Middle frontal gyrus (tissue), 1 donor: ENCODE data around the gene LRRC36.

Experiments used
- DNase-seq: peaks from one replicate; pipeline ENCODE4 v3.0.0-alpha.2; 2015; ENCODE audit warnings: low spot score; ENCODE audit errors: extremely low spot score

Gene LRRC36

DNA sequence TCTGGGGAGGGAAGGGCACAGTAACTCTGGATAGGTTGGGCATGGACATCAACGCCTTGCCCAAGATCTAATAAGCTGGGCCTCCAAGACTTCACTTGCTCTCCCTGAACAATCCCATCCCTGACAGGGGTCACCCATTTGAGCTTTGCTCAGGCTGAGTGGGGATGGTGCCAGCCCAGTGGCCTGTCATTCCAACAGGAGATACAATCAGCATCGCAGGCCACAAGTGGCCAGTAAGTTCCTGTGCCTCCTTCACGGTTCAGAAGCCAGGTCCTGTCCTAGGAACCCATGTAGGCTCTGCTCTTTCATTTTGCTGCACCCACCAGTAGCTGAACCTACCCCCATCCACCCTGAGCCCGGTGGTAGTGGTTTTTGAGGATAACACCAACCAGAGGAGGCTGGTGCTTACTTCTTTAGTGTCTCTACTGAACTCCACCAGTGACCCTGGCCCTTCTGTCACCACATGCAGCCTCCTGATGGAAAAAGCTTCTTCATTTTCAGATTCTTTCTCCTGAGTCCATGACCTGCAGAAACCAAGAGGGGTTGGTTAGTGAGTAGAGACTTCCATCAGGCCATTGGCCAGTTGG, 32.4 kb upstream of the LRRC36 start:
- DNase-seq, result no peak

DNA sequence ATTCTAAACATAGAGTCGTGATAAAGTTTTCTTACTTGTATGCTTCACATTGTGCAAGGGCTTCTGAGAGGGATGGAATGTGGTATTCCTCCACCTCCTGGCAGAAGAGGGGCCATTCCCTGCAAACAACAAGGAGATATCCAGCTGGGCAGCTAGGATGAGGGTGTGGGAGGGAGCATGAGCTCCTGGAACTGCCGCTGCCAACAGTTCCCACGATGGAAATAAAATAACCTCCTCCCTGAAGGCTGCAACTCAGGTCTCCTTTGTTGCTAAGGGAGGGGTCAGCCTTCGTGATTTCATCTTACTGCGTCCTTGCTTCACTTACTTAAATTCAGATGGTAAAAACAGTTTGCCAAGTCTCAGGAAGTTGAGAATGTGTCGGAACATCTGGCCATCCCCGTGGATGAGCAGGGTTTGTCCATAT, 31.7 kb upstream of the LRRC36 start:
- DNase-seq, result no peak

DNA sequence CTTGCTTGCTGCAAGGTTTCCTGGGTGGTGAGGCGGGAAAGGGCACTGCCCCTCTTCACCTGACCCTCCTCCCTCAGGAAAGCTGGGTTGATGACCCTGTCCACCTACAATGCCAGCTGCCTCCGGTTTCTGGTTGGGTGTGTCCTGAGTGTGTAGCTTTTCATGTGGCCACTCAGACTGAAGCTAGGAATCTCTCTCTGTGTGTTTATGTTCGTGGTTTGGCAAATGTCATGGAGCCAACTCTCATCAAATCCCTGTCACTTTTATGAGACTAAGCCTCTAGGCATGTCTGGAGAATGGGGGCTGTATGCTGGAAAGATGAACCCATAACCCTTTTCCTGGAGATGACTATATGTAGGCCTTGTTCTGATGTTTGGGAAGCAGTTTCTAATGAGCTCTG, 30.2 kb upstream of the LRRC36 start:
- DNase-seq, result no peak

DNA sequence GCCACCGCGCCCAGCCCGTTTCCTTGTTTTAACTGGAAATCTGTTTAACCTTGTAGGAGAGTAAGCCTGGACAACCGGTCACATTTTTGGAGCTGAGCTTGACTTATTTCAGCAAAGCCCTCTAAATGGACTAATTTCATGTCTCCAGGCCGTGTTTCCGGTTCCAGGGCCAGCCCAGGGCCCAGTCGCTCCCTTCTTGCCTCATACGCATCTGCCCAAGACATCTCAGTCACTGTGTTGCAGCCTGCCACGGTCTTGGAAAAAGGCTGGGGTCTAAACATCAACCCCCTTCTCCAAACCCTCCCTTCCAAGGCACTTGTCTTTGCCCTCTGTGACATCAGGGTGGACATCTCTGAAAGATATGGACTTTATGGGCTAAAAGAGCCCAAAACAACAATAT, 28.3 kb upstream of the LRRC36 start:
- DNase-seq, result no peak

DNA sequence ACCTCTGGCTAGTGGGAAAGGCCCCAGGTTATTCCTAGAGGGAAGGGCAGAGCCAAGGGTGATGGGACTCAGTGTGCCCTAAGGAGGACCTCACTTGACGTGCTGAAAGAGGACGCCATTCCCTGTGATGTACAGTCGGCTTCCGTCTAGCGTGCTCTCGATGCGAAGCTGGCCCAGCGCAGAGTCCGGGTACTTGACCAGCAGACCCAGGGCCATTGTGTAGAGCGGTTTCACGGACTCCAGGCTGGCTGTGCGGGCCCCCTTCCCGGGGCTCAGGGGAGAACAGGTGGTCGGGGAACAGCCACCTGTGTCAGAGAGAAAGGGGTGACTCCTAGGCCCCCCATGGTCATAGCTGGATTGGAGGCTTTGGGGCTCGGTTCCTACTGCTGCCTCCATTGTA, 27.3 kb upstream of the LRRC36 start:
- no peak for DNase-seq

DNA sequence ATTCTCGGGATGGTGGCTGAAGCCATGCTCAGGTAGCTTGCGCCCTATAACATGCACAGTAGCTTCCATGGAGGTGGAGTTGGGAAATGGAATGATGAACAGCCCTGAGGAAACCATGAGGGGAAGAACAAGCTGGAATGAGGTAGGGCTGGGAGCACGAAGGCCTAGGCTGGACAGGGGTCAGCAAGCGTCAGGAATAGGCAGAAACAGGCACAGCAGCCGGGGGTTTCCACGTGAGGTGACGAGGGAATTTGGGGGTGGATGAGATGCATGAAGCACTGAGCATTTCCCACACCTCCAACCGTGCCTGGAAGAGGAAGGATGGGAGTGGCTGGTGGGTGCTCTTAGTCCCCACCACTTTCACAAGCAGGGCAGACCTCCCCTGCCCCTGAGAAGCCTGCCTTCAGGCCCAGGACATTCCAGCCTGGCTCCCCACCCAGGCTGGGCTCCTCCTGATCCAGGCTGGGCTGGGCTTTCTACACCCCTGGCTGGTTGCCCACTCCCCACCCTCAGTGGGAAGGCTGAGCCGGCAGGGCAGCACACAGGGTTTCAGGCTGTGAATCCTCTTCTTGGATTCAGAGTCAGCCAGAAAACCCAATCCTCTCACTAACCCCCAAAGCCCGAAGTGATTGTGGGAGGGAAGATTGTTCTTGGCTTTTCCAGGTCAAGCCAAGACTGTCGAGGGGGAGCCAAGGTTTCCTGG, 25.4 kb upstream of the LRRC36 start:
- DNase-seq, result no peak

DNA sequence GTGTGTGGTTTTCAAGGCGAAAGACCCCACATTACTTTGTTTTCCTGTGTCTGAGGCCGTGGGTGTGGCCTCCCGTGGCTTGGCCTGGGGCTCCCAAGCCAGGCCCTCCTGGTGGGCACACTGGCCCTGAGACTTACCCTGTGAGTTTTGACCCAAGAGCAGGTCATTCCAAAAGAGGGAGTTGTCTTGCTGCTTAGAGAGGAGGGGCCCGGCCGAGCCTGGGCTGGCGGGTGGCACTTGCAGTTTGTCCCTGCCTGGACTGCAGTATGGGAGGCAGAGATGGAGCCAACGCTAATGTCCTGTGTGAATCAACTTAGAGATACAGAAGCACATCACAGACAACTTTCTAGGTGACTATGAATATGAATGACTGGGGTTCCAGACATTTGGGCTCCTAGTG, 24.5 kb upstream of the LRRC36 start:
- DNase-seq, result no peak

DNA sequence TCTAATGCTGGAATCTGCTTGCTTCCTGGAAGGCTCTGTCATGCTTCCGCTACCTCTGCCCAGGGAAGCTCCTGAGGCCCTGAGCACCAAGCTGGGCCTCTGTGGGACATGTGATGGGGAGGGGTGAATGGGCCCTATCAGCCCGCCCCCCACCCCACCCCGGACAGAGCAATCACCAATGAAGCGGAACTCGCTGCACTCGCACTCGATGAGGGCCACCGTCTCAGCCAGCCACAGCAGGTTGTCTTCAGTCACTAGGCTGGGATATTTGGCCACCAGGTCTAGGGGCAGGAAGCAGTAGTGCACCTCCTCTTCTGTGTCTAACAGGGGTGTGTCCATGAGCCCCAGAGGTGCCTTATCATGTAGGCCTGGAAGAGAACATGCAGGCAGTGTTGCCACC, 23.6 kb upstream of the LRRC36 start:
- no peak for DNase-seq

DNA sequence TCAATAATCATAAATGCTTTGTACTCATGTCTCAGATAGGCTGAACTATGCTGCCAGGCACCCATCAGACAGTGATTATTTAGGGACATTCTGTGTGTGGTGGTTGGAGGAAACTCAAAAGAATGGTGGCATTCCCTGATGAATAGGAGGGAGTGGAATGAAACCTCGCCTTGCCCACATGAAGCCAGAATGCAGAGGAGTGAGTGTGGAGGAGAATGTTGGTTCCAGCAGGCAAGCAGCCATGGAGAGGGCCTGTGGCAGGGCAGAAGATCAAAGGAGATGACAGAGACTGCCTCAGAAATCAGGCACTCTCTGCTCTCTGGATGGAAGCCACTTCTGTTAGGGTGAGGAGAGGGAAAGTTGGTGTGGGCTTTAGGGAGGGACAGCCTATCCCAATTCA, 22.6 kb upstream of the LRRC36 start:
- DNase-seq, result no peak

DNA sequence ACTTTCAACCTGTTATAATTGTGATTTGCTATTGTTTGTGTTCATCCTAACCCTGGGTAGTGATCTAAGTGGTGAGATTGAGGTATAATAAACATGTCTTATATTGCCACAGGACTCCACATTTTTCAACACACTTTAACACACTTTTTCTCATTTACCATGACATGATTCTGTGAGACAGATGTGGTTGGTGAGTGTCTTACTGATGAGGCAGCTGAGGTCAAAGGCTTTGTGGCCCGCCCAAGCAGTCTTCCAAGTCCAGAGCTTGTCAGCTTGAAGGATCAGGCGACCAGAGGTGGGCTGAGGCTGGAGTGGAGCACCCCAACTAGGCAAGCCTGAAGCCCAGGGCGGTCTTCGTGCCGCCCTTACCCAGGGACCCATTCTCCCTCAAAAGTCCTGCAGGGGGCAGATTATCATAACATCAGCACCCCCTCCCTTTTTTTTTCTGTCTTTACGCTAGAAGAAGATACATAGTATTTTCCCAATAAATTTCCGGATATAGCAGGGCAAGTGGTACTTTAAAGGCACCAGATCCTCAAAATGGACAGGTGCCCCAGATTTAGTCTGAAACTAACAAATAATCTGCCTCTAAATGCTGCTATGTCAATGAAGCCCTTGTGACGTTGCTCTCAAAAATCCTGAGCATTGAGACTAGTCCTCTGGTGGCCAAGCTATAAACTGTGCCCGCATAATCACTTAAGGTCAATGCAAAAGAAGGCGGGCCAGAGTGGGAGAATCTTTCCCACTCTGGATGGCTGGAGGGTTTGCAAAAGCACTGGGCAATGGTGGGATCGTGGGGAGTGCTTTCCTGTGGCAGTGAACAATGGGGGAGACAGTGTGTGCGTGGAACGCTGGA, 21.2 kb upstream of the LRRC36 start:
- no peak for DNase-seq

DNA sequence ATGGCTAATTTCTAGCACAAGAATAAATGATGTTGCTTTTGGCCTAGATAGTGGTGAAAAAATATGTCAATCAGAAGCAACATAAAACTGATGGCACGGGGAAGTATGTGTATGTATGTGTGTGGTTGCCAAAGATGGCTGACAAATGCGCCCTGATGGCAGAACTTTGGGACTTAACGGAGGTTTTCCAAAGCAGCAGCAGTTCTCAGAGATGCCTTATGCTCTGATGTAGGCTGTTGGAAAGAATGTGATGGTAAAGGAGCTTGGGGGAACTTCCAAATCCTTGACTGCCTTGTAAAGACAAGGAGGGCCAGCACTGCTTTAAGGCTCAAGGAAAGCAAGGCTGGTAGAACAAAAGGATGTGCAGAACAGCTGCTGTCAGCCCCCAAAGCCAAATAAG, 16.1 kb upstream of the LRRC36 start:
- no peak for DNase-seq

DNA sequence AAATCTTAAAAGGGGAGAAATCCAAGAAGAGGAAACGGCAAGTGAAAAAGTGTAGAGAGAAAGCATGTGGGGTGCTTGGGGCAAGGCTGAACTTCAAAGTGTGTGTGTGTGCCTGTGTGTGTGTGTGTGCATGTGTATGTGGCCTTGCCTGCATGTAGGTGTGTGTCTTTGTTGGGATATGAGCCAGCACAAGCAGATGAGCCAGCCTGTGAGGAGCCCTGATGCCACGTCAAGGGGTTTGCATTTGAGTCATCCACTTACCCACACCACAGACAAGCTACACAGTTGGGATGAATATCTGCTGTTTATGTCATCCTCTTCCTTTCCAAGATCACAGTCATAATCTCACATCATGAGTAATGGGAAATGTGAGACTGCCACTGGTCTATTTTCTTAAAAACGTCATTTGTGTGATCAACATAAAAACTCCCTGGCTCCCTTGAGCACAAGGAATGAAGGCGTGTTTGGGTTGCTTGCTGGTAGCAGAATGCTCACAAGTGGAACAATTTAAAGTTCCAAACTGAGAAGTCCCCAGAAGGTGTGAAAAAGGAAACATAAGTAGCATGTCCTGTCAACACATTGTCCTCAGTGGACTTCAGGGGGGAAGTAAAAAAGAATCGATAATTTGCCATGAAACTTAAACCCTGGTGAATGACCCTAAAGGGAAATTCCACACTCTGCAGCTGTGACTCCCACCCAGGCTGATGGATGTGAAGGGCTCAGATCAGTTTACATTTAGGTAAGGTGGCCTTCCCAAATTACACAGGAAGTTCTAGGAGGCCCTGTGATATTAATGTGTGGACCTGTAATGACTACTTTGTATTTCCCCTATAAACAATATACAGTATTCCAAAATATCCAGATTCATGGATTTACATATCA, 14.8 kb upstream of the LRRC36 start:
- peak; percentile 18 for DNase-seq

DNA sequence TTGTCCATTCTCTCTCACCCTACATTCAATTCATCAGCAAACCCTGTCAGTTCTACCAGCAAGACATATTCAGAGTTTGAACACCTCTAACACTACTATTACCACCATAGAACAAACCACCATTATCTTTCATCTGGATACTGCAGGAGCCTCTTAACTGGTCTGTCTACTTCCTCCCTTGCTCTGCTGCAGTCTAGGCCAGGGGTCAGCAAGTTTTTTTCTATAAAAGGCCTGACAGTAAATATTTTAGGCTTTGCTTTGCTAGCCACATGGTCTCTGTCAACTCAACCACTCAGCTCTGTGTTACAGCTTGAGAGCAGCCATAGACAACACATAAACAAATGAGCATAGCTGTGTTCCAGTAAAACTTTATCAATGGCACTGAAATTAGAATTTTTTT, 13.9 kb upstream of the LRRC36 start:
- no peak for DNase-seq

DNA sequence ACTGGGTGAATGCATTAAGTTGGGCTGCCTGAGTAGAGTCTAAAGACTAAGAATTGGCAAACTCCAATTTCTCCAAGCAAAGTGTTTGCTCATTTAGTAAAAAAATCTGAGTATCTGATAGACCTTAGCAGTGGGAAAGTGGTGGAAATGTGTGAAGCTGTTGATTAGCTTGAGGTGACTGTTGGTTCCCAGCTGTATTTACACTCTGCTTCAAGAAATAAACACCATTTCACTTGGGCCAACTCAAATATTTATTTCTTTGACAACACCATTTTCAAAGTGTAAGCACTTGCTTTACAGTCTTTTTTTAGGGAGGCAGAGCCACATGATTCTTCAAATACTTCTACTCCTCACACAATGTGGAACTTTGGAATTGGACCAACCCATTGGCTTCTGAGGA, 8.8 kb upstream of the LRRC36 start:
- DNase-seq, result no peak

DNA sequence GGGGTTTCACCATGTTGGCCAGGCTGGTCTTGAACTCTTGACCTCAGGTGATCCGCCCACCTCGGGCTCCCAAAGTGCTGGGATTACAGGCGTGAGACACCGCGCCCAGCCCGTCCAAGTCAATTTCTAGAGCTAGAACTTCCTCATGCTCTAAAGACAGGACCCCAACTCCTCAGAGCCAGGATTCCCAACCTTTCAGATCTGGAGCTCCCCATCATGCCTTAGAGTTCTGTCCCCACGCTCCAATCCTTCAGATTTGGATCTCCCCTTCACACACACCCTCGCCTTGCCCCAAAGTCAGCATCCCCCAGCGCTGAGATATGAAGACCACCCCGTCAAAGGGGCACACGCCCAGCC, 522 bp upstream of the LRRC36 start:
- no peak for DNase-seq

DNA sequence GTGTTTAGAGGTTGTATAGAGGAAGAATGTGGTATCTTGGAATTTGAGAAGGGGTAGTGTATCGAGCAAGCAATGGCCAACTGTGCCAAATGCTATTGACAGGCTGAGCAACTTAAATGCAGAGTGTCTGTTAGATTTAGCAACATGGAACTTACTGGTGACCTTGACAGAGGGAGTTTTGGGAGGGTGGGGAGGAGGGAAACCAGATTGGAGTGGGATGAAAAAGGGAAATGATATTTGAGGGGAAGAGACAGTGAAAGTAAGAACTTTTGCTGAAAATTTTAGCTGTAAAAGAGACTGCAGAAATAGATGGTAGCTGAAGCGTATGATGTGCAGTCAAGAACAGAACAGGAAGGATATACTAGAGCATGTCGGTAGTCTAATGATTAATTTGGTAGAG, 1.1 kb downstream of the LRRC36 start:
- DNase-seq, result no peak

DNA sequence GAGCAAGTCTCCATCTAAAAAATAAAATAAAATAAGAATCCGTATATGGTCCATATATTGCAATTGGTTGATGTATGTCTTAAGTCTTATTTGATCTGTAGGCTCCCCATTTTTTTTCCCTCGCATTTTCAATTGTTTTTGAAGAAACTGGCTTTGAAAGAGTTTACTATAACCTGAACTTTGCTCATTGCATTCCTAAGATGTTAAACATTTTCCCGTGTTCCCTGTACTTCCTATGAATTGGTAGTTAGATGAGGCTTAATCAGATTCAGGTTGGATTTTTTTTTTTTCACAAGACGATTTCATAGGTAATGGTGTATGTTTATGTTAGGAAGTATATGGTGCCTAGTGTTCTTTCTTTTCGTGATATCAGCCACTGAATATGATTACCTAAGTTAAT, 3.3 kb downstream of the LRRC36 start:
- DNase-seq, result no peak

DNA sequence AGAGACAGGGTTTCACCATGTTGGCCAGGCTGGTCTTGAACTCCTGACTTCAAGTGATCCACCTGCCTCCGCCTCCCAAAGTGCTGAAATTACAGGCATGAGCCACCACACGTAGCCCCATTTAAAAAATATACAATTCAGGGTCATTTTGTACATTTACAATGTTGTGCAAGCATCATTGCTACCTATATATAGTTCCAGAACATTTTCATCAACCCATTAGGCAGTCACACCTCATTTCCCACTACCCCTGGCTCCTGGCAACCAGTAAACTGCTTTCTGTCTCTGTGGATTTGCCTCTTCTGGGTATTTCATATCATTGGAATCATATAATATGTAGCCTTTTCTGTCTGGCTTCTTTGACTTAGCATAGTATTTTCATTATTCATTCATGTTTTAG, 6.7 kb downstream of the LRRC36 start:
- DNase-seq, result no peak

DNA sequence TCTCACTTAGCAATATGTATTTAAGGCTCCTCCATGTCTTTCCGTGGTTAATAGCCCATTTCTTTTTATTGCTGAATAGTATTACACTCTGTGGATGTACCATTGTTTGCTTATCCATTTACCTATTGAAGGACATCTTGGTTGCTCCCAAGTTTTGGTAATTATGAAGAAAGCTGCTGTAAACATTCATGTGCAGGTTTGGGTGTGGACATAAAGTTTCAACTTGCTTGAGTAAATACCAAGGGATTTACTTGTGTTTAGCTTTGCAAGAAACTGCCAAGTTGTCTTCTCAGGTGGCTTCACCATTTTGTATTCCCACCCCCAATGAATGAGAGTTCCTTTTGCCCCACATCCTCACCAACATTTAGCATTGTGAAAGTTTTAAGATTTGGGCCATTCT, 9.5 kb downstream of the LRRC36 start:
- DNase-seq, result no peak

DNA sequence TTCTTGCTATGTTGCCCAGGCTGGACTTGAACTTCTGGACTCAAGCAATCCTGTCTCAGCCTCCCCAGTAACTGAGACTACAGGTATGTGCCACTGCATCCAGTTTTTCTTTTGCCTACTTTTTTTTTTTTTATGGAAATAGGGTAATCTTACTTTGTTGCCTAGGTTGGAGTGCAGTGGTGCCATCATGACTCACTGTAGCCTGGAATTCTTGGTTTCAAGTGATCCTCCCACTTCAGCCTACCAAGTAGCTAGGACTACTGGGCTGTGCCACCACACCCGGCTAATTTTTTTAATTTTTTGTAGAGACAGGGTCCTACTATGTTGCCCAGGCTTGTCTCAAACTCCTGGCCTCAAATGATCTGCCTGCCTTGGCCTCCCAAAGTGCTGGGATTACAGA, 10.0 kb downstream of the LRRC36 start:
- DNase-seq, result no peak

DNA sequence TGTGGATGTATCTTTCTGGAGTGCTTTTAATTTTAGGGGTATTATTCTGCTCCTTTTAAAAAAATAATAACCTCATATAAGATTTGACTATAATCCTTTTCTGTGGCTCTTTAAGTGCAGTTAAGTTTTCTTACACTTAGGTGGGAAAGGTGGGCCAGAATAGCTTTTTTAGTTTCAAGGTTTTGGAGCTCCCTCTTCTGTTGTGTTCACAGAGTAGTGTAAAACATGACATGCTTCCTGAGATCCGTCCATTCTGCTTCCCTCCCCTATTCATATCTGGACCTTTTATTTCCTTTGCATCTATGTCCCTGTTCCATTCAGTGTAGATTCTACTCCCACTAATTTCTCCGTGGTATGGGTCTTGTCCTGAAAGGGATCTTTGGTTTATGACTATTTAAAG, 12.8 kb downstream of the LRRC36 start:
- DNase-seq, result no peak

DNA sequence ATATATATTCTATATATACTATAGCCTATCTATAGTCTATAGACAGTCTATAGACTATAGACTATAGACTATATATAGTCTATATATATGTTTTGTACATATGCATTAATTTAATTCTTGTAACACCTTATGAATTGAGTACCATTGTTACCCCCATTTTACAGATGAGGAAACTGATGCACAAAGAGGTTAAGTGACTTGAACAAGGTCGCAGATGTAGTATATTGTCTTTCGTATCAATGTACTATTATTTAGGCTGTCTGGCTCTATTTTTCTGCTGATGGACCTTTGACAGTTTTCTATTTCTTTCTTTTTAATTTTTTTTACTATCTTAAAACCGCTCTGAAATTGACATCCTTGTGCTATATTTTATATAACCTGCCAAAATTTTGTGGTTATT, 14.6 kb downstream of the LRRC36 start:
- DNase-seq, result no peak
